Measurements from ENCODE around the gene MIER1. TPM values are rescaled to one million over a fixed set of nuclear protein-coding genes. Genes with fewer than 3 reads are reported as not detected.
"Not testable (repeated sequence)": the region's sequence is repeated elsewhere in the genome, so short reads cannot be mapped to it uniquely, and the experiment has no call there.

Gene MIER1
- total RNA-seq, 6 experiments from 2014 or later, result 11.8 to 27.0 (median 19.3) TPM

- Histone ChIP-seq H3K4me1 (peaks cover 0 to 7% (median 3%) of the 10 kb centered on the region in 4 donors), H3K4me3 (no peak overlapping the region), H3K27me3 (no peaks in the 10 kb centered on the region), H3K9me3 (no peaks in the 10 kb centered on the region), H3K27ac (no peak overlapping the region), H3K36me3 (peaks cover 0 to 29% (median 7%) of the 10 kb centered on the region in 4 donors)
- ATAC-seq (peak in 2 of 4 donors; percentile 50 to 52), DNase-seq (no peak)
- no peak for TF ChIP-seq POLR2A (IDR thresholded peaks at IDR 0.05)
- TF ChIP-seq, protein P1, sequence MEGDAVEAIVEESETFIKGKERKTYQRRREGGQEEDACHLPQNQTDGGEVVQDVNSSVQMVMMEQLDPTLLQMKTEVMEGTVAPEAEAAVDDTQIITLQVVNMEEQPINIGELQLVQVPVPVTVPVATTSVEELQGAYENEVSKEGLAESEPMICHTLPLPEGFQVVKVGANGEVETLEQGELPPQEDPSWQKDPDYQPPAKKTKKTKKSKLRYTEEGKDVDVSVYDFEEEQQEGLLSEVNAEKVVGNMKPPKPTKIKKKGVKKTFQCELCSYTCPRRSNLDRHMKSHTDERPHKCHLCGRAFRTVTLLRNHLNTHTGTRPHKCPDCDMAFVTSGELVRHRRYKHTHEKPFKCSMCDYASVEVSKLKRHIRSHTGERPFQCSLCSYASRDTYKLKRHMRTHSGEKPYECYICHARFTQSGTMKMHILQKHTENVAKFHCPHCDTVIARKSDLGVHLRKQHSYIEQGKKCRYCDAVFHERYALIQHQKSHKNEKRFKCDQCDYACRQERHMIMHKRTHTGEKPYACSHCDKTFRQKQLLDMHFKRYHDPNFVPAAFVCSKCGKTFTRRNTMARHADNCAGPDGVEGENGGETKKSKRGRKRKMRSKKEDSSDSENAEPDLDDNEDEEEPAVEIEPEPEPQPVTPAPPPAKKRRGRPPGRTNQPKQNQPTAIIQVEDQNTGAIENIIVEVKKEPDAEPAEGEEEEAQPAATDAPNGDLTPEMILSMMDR (IDR thresholded peaks at IDR 0.05), result no peak
- intact Hi-C loops (cut with DNase I), result no loop called here
- WGBS (ENCODE audit: insufficient coverage, low coverage, low lambda C conversion rate, missing lambda C conversion rate), result 35% methylated on average over 3 of the region's 3 CpGs
Measured at GRCh38 chr1:66968574-66968973, 43.8 kb downstream of the MIER1 start.

DNA sequence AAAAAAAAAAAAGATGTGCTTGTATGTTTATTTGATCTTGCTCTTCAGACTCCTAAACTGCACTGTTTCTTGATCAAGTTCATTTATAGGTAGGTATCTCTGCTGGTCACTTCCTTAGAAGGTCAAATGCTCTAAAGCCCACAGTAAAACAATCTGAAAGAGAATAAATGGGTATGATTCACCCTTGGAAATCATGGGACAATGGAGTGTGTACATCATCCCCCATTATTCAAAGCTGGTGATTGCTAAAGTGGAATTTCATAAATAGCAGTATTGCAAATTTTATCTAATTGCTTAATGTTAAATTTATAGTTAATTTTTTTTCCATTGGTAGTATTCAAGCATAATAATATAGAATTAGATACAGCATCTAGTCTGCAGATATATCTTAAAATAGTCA lies 53.4 kb downstream of the MIER1 start:
- H3K9me3 ChIP-seq, result no peaks in the 10 kb centered on the region
- H3K27ac ChIP-seq, result no peak overlapping the region
- DNase-seq (no peak), ATAC-seq (no peak)
- H3K27me3 ChIP-seq, result no peaks in the 10 kb centered on the region
- H3K4me1 ChIP-seq, result peaks cover 0 to 26% (median 5%) of the 10 kb centered on the region in 4 donors
- peaks cover 0 to 23% (median 4%) of the 10 kb centered on the region in 4 donors for H3K36me3 ChIP-seq
- no peak overlapping the region for H3K4me3 ChIP-seq
- intact Hi-C loops (cut with DNase I), result no loop called here
- TF ChIP-seq, protein P1 (IDR thresholded peaks at IDR 0.05), result no peak
- TF ChIP-seq POLR2A (IDR thresholded peaks at IDR 0.05), result no peak

- Histone ChIP-seq H3K36me3 (peaks cover 0 to 31% (median 4%) of the 10 kb centered on the region in 4 donors), H3K4me1 (peaks cover 0 to 34% (median 7%) of the 10 kb centered on the region in 4 donors)
- WGBS (ENCODE audit: insufficient coverage, low coverage, low lambda C conversion rate, missing lambda C conversion rate), result 98% methylated on average over 11 of the region's 11 CpGs
Measured at GRCh38 chr1:66979621-66980020, 54.8 kb downstream of the MIER1 start.

DNA sequence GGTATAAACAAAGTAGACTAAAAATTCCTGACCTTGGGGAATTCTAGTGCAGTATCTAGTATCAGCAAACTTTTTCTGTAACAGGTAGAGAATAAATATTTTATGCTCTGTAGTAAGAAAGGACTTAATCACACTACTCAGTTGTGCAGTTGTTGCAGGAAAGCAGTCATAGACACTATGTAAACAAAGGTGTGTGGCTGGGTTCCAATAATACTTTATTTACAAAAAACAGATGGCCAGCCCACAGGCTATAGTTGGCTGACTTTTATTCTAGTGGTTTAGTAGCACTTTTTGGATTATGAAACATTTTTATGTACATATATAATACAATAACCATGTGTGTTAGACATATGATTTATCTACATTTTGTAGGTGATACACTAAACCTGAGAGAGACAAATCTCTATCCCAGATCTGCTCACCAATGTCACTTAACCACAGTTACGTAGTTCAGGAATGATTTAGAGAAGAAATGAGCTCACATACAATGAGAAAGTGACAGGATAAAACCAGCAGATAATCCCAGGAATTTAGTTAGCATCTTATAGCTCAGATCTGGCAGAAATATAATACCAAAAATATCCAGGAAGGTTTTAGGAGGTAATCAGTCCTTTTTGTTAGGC lies 56.1 kb downstream of the MIER1 start:
- peak overlapping the region in 2 of 3 donors; percentile 30 to 42 for H3K4me3 ChIP-seq
- 35% methylated on average over 1 of the region's 1 CpG for WGBS (ENCODE audit: insufficient coverage, low coverage, low lambda C conversion rate, missing lambda C conversion rate)
- peaks cover 0 to 44% (median 7%) of the 10 kb centered on the region in 4 donors for H3K4me1 ChIP-seq
- H3K27me3 ChIP-seq, result no peaks in the 10 kb centered on the region
- H3K27ac ChIP-seq, result peak overlapping the region; percentile 9 to 78 (median 67)
- intact Hi-C loops (cut with DNase I), result no loop called here
- DNase-seq, result no peak
- H3K9me3 ChIP-seq, result no peaks in the 10 kb centered on the region
- H3K36me3 ChIP-seq, result peaks cover 0 to 31% (median 3%) of the 10 kb centered on the region in 4 donors
- peak; percentile 80 to 88 (median 82) for ATAC-seq
- TF ChIP-seq POLR2A (IDR thresholded peaks at IDR 0.05), result no peak
- TF ChIP-seq, protein P1 (IDR thresholded peaks at IDR 0.05), result no peak

More at GRCh38 chr1:66979621-66980020, 54.8 kb downstream of the MIER1 start:
- DNase-seq; intact Hi-C loops (cut with DNase I); H3K4me3 ChIP-seq; ATAC-seq; H3K27me3 ChIP-seq; H3K27ac ChIP-seq; H3K9me3 ChIP-seq: not testable (repeated sequence)

DNA sequence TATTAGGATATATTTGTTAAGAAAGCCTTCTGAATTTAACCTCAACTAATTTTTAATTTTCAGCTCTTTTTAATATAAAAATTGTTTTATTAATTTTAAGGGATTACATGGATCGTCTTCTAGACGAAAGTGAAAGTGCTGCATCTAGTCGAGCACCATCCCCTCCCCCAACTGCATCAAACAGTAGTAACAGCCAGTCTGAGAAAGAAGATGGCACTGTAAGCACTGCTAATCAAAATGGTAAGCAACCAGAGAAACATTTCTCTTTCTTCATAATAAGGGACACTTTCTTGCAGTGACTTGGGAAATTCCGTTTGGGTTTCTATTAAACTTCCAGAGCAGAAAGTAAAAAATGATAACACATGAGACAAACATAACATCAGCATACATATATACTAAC lies 56.9 kb downstream of the MIER1 start:
- Histone ChIP-seq H3K27me3 (no peaks in the 10 kb centered on the region), H3K36me3 (peaks cover 0 to 25% (median 3%) of the 10 kb centered on the region in 4 donors), H3K4me3 (peak overlapping the region; percentile 8 to 42 (median 30)), H3K27ac (peak overlapping the region; percentile 9 to 78 (median 67)), H3K4me1 (peaks cover 0 to 50% (median 7%) of the 10 kb centered on the region in 4 donors), H3K9me3 (no peaks in the 10 kb centered on the region)
- peak in 2 of 3 donors; percentile 28 to 58 for DNase-seq
- 5% methylated on average over 4 of the region's 4 CpGs for WGBS (ENCODE audit: insufficient coverage, low coverage, low lambda C conversion rate, missing lambda C conversion rate)
- no peak for TF ChIP-seq POLR2A (IDR thresholded peaks at IDR 0.05)
- TF ChIP-seq, protein P1 (IDR thresholded peaks at IDR 0.05), result no peak
- peak; percentile 76 to 91 (median 88) for ATAC-seq
- intact Hi-C loops (cut with DNase I), result no loop called here
